ENCODE data around the gene EPM2A. TPM values are rescaled to one million over a fixed set of nuclear protein-coding genes. Genes with fewer than 3 reads are reported as not detected.

EPM2A gene
- total and polyA plus RNA-seq, 2 experiments from 2014 or later = 3.7 to 17.8 TPM

GRCh38 chr6:145608850-145609249 is 126.5 kb downstream of the EPM2A start:
- Histone ChIP-seq H3K4me2 (no peak overlapping the region), H3F3A (replicated peaks; ENCODE audit: low read depth) (no peaks in the 10 kb centered on the region), H3K27me3 (ENCODE audit: insufficient read depth) (no peaks in the 10 kb centered on the region), H2AFZ (no peak overlapping the region), H3K79me2 (replicated peaks; ENCODE audit: insufficient read depth) (no peaks in the 10 kb centered on the region), H3K4me3 (no peak overlapping the region), H3K27ac (ENCODE audit: low read depth) (no peak overlapping the region), H3K36me3 (ENCODE audit: insufficient read depth) (no peaks in the 10 kb centered on the region), H3K4me1 (ENCODE audit: insufficient read depth) (no peaks in the 10 kb centered on the region), H3K9me2 (ENCODE audit: insufficient read depth) (no peaks in the 10 kb centered on the region), H4K20me1 (replicated peaks; ENCODE audit: insufficient read depth) (no peaks in the 10 kb centered on the region)
- no peak overlapping the region for H3K27ac Mint-ChIP-seq
- H3K36me3 Mint-ChIP-seq (ENCODE audit: low read depth) = no peaks in the 10 kb centered on the region
- DNase-seq (ENCODE audit: low spot score) (no peak), ATAC-seq (no peak)
- no peaks in the 10 kb centered on the region for H3K4me1 Mint-ChIP-seq
- TF ChIP-seq, protein P1, sequence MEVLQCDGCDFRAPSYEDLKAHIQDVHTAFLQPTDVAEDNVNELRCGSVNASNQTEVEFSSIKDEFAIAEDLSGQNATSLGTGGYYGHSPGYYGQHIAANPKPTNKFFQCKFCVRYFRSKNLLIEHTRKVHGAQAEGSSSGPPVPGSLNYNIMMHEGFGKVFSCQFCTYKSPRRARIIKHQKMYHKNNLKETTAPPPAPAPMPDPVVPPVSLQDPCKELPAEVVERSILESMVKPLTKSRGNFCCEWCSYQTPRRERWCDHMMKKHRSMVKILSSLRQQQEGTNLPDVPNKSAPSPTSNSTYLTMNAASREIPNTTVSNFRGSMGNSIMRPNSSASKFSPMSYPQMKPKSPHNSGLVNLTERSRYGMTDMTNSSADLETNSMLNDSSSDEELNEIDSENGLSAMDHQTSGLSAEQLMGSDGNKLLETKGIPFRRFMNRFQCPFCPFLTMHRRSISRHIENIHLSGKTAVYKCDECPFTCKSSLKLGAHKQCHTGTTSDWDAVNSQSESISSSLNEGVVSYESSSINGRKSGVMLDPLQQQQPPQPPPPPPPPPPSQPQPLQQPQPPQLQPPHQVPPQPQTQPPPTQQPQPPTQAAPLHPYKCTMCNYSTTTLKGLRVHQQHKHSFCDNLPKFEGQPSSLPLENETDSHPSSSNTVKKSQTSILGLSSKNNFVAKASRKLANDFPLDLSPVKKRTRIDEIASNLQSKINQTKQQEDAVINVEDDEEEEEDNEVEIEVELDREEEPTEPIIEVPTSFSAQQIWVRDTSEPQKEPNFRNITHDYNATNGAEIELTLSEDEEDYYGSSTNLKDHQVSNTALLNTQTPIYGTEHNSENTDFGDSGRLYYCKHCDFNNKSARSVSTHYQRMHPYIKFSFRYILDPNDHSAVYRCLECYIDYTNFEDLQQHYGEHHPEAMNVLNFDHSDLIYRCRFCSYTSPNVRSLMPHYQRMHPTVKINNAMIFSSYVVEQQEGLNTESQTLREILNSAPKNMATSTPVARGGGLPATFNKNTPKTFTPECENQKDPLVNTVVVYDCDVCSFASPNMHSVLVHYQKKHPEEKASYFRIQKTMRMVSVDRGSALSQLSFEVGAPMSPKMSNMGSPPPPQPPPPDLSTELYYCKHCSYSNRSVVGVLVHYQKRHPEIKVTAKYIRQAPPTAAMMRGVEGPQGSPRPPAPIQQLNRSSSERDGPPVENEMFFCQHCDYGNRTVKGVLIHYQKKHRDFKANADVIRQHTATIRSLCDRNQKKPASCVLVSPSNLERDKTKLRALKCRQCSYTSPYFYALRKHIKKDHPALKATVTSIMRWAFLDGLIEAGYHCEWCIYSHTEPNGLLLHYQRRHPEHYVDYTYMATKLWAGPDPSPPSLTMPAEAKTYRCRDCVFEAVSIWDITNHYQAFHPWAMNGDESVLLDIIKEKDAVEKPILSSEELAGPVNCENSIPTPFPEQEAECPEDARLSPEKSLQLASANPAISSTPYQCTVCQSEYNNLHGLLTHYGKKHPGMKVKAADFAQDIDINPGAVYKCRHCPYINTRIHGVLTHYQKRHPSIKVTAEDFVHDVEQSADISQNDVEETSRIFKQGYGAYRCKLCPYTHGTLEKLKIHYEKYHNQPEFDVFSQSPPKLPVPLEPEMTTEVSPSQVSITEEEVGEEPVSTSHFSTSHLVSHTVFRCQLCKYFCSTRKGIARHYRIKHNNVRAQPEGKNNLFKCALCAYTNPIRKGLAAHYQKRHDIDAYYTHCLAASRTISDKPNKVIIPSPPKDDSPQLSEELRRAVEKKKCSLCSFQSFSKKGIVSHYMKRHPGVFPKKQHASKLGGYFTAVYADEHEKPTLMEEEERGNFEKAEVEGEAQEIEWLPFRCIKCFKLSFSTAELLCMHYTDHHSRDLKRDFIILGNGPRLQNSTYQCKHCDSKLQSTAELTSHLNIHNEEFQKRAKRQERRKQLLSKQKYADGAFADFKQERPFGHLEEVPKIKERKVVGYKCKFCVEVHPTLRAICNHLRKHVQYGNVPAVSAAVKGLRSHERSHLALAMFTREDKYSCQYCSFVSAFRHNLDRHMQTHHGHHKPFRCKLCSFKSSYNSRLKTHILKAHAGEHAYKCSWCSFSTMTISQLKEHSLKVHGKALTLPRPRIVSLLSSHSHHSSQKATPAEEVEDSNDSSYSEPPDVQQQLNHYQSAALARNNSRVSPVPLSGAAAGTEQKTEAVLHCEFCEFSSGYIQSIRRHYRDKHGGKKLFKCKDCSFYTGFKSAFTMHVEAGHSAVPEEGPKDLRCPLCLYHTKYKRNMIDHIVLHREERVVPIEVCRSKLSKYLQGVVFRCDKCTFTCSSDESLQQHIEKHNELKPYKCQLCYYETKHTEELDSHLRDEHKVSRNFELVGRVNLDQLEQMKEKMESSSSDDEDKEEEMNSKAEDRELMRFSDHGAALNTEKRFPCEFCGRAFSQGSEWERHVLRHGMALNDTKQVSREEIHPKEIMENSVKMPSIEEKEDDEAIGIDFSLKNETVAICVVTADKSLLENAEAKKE (CRISPR knock-in tag; IDR thresholded peaks at IDR 0.05) = no peak
- TF ChIP-seq ZNF114 (CRISPR knock-in tag; IDR thresholded peaks at IDR 0.05) (no peak), REST (IDR thresholded peaks at IDR 0.05; ENCODE audit: unreplicated experiment) (no peak), EZH2phosphoT487 (IDR thresholded peaks at IDR 0.05; ENCODE audit: unreplicated experiment) (no peak), EZH2 (IDR thresholded peaks at IDR 0.05; ENCODE audit: low read depth, unreplicated experiment) (no peak), POLR2AphosphoS5 (IDR thresholded peaks at IDR 0.05; ENCODE audit: low read depth) (no peak), CREB1 (CRISPR knock-in tag; IDR thresholded peaks at IDR 0.05; ENCODE audit: low read depth) (no peak), STAT1 (IDR thresholded peaks at IDR 0.05; ENCODE audit: unreplicated experiment) (no peak), ZNF331 (CRISPR knock-in tag; IDR thresholded peaks at IDR 0.05; ENCODE audit: low read depth) (no peak), CTCF (conservative IDR thresholded peaks at IDR 0.05; ENCODE audit: low read depth in 2 of 2) (no peak)
- TF ChIP-seq, protein P2, sequence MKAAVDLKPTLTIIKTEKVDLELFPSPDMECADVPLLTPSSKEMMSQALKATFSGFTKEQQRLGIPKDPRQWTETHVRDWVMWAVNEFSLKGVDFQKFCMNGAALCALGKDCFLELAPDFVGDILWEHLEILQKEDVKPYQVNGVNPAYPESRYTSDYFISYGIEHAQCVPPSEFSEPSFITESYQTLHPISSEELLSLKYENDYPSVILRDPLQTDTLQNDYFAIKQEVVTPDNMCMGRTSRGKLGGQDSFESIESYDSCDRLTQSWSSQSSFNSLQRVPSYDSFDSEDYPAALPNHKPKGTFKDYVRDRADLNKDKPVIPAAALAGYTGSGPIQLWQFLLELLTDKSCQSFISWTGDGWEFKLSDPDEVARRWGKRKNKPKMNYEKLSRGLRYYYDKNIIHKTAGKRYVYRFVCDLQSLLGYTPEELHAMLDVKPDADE (IDR thresholded peaks at IDR 0.05) = no peak
- H3K4me3 Mint-ChIP-seq = no peak overlapping the region
- H3K9me3 Mint-ChIP-seq = no peaks in the 10 kb centered on the region
- H3K27me3 Mint-ChIP-seq (ENCODE audit: insufficient read depth, low read depth, poor library complexity) = no peaks in the 10 kb centered on the region
